Liver (tissue), 3 donors: ENCODE data around the gene SVEP1.

Experiments used
- EGR1 ChIP-seq, 2 donors: IDR thresholded peaks; 2 replicates each; pipeline ENCODE4 v1.6.1; 2016 to 2018; ENCODE audit warnings: antibody characterized with exemption in 2 of 2, low read depth in 2 of 2
- GABPA ChIP-seq, 2 donors: IDR thresholded peaks in 1 of 2; conservative IDR thresholded peaks in 1 of 2; 2 replicates each; pipeline ENCODE4 v1.6.1; 2016; ENCODE audit warnings: antibody characterized with exemption in 2 of 2, mild to moderate bottlenecking in 1 of 2, moderate library complexity in 1 of 2
- HNF4A ChIP-seq, 2 donors: conservative IDR thresholded peaks; 2 replicates each; pipeline ENCODE4 v1.6.1; 2016; ENCODE audit warnings: antibody characterized with exemption in 2 of 2, mild to moderate bottlenecking in 2 of 2
- JUND ChIP-seq, 2 donors: IDR thresholded peaks; 2 replicates each; pipeline ENCODE4 v1.6.1; 2016; ENCODE audit warnings: antibody characterized with exemption in 2 of 2
- NR2F2 ChIP-seq: IDR thresholded peaks from 2 replicates; pipeline ENCODE4 v1.6.1; 2016; ENCODE audit warnings: antibody characterized with exemption
- YY1 ChIP-seq: IDR thresholded peaks from 2 replicates; pipeline ENCODE4 v1.6.1; 2016; ENCODE audit warnings: antibody characterized with exemption, mild to moderate bottlenecking
- TF ChIP-seq, protein P1 (sequence below): IDR thresholded peaks from 2 replicates; pipeline ENCODE4 v1.6.1; 2016; ENCODE audit warnings: antibody characterized with exemption, mild to moderate bottlenecking
- TF ChIP-seq, protein P2 (sequence below): fragments of 150-350 bp; IDR thresholded peaks from 2 replicates; pipeline ENCODE4 v1.5.1; 2017; ENCODE audit warnings: improper control_type of control experiment, low read depth, low read length; ENCODE audit not compliant: missing input control
- TF ChIP-seq, protein P3 (sequence below): IDR thresholded peaks from 2 replicates; pipeline ENCODE4 v1.6.1; 2016; ENCODE audit warnings: antibody characterized with exemption
- donor health status: healthy.
- donor health status: healthy.

DNA sequence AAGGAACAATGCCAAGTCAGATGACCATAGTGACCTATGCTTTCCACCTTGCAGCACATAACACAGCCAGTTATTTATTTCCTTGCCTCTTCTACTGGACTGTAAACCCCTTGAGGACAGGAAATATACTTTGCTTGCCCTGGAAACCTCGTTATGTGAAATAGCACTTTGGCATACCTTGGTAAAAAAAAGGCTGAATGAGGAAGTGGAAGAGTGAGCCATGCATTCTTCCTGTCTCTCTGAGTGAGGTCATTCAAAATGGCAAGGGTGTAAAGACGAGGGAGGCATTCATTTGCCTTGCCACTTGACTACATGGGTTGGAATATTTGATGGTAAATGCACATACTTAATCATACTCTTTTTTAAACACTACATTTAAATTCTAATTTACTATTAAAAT, 42.8 kb upstream of the SVEP1 start:
- TF ChIP-seq, protein P1, sequence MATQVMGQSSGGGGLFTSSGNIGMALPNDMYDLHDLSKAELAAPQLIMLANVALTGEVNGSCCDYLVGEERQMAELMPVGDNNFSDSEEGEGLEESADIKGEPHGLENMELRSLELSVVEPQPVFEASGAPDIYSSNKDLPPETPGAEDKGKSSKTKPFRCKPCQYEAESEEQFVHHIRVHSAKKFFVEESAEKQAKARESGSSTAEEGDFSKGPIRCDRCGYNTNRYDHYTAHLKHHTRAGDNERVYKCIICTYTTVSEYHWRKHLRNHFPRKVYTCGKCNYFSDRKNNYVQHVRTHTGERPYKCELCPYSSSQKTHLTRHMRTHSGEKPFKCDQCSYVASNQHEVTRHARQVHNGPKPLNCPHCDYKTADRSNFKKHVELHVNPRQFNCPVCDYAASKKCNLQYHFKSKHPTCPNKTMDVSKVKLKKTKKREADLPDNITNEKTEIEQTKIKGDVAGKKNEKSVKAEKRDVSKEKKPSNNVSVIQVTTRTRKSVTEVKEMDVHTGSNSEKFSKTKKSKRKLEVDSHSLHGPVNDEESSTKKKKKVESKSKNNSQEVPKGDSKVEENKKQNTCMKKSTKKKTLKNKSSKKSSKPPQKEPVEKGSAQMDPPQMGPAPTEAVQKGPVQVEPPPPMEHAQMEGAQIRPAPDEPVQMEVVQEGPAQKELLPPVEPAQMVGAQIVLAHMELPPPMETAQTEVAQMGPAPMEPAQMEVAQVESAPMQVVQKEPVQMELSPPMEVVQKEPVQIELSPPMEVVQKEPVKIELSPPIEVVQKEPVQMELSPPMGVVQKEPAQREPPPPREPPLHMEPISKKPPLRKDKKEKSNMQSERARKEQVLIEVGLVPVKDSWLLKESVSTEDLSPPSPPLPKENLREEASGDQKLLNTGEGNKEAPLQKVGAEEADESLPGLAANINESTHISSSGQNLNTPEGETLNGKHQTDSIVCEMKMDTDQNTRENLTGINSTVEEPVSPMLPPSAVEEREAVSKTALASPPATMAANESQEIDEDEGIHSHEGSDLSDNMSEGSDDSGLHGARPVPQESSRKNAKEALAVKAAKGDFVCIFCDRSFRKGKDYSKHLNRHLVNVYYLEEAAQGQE: no peak
- TF ChIP-seq NR2F2 (no peak), EGR1 (IDR thresholded peaks at IDR 0.05; ENCODE audit: low read depth in 2 of 2) (no peak), GABPA (IDR thresholded peaks at IDR 0.05 in 1 of 2, conservative IDR thresholded peaks at IDR 0.05 in 1 of 2) (no peak), YY1 (no peak), HNF4A (conservative IDR thresholded peaks at IDR 0.05) (no peak), JUND (IDR thresholded peaks at IDR 0.05) (no peak)
- TF ChIP-seq, protein P2, sequence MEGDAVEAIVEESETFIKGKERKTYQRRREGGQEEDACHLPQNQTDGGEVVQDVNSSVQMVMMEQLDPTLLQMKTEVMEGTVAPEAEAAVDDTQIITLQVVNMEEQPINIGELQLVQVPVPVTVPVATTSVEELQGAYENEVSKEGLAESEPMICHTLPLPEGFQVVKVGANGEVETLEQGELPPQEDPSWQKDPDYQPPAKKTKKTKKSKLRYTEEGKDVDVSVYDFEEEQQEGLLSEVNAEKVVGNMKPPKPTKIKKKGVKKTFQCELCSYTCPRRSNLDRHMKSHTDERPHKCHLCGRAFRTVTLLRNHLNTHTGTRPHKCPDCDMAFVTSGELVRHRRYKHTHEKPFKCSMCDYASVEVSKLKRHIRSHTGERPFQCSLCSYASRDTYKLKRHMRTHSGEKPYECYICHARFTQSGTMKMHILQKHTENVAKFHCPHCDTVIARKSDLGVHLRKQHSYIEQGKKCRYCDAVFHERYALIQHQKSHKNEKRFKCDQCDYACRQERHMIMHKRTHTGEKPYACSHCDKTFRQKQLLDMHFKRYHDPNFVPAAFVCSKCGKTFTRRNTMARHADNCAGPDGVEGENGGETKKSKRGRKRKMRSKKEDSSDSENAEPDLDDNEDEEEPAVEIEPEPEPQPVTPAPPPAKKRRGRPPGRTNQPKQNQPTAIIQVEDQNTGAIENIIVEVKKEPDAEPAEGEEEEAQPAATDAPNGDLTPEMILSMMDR: no peak
- TF ChIP-seq, protein P3, sequence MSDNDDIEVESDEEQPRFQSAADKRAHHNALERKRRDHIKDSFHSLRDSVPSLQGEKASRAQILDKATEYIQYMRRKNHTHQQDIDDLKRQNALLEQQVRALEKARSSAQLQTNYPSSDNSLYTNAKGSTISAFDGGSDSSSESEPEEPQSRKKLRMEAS: no peak
